Panc1 (cell line): ENCODE results near the gene MMP21.

Experiments
- POLR2AphosphoS5 ChIP-seq: IDR thresholded peaks from 2 replicates; pipeline ENCODE4 v1.6.1; 2012; ENCODE audit warnings: mild to moderate bottlenecking, low read depth, low read length, moderate library complexity
- REST ChIP-seq, 2 experiments: IDR thresholded peaks; 2 replicates each; pipeline ENCODE4 v1.6.1; 2011 to 2012; ENCODE audit warnings: low read depth in 2 of 2, control low read depth in 1 of 2, low read length in 1 of 2, mild to moderate bottlenecking in 1 of 2, moderate library complexity in 1 of 2; ENCODE audit not compliant: insufficient read depth in 1 of 2
- SIN3A ChIP-seq: IDR thresholded peaks from 2 replicates; pipeline ENCODE4 v1.6.1; 2012; ENCODE audit warnings: low read depth, mild to moderate bottlenecking, low read length, moderate library complexity, borderline replicate concordance; ENCODE audit not compliant: insufficient read depth
- TF ChIP-seq, protein P1 (sequence below): fragments of 450-650 bp; IDR thresholded peaks from 2 replicates; pipeline ENCODE4 v1.5.1; 2017; ENCODE audit warnings: mild to moderate bottlenecking

DNA sequence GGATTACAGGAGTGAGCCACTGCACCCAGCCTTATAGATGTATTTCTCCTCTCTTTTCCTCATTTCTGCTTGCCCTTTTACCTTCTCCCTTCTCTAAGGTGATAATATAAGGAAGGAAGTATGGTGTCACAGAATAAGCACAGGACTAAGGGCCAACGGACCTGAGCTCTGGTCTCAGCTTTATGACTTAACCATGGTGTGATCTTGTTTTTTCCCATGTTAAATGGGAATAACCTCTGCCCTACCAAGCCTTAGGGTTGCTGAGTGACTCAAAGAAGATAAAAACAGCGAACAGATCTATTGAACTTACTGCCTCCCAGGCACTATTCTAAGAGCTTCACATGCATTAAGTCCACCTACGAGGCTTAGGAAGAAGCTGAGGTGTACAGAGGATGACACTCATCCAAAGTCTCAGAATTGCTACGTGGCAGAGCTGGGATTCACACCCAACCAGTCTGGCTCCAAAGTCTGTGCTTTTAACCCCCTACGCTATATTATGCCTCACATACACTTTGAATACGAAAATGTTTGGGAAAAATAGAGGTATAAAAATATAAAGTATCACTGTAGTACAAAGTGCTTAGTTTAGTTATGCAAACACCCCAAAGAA, 41.8 kb upstream of the MMP21 start:
- TF ChIP-seq, protein P1, sequence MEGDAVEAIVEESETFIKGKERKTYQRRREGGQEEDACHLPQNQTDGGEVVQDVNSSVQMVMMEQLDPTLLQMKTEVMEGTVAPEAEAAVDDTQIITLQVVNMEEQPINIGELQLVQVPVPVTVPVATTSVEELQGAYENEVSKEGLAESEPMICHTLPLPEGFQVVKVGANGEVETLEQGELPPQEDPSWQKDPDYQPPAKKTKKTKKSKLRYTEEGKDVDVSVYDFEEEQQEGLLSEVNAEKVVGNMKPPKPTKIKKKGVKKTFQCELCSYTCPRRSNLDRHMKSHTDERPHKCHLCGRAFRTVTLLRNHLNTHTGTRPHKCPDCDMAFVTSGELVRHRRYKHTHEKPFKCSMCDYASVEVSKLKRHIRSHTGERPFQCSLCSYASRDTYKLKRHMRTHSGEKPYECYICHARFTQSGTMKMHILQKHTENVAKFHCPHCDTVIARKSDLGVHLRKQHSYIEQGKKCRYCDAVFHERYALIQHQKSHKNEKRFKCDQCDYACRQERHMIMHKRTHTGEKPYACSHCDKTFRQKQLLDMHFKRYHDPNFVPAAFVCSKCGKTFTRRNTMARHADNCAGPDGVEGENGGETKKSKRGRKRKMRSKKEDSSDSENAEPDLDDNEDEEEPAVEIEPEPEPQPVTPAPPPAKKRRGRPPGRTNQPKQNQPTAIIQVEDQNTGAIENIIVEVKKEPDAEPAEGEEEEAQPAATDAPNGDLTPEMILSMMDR, result no peak
- TF ChIP-seq REST (IDR thresholded peaks at IDR 0.05; ENCODE audit: insufficient read depth in 1 of 2, low read depth in 2 of 2, low read length in 1 of 2) (no peak), POLR2AphosphoS5 (no peak), SIN3A (no peak)
